Stomach (tissue), 4 donors: ENCODE data around the gene CHP2.
"Not testable (repeated sequence)": the region's sequence is repeated elsewhere in the genome, so short reads cannot be mapped to it uniquely, and the experiment has no call there.

Source experiments
- CTCF ChIP-seq, 7 experiments: fragments of 450-650 bp in 4 of 7; fragments of 200-600 bp in 3 of 7; sonication (generic) in 3 of 7; IDR thresholded peaks; one replicate each; pipeline ENCODE4 v1.5.1; 2016 to 2019; ENCODE audit warnings: antibody characterized with exemption in 7 of 7, control low read depth in 2 of 7, mild to moderate bottlenecking in 1 of 7
- POLR2A ChIP-seq, 4 donors: fragments of 450-650 bp; IDR thresholded peaks; one replicate each; pipeline ENCODE4 v1.6.1; 2016; ENCODE audit warnings: antibody characterized with exemption in 4 of 4, control low read depth in 2 of 4, mild to moderate bottlenecking in 1 of 4, moderate library complexity in 1 of 4

- TF ChIP-seq POLR2A, CTCF (IDR thresholded peaks at IDR 0.05): not testable (repeated sequence)
Observed at GRCh38 chr16:23737423-23738028, 17.3 kb upstream of the CHP2 start.
